Measurements from ENCODE around the gene MTX1. TPM values are rescaled to one million over a fixed set of nuclear protein-coding genes. Genes with fewer than 3 reads are reported as not detected.

Gene MTX1
- polyA plus RNA-seq, 2 of the 4 experiments (the other 2 are of a cell fraction) = 53.4 to 67.1 TPM

DNA sequence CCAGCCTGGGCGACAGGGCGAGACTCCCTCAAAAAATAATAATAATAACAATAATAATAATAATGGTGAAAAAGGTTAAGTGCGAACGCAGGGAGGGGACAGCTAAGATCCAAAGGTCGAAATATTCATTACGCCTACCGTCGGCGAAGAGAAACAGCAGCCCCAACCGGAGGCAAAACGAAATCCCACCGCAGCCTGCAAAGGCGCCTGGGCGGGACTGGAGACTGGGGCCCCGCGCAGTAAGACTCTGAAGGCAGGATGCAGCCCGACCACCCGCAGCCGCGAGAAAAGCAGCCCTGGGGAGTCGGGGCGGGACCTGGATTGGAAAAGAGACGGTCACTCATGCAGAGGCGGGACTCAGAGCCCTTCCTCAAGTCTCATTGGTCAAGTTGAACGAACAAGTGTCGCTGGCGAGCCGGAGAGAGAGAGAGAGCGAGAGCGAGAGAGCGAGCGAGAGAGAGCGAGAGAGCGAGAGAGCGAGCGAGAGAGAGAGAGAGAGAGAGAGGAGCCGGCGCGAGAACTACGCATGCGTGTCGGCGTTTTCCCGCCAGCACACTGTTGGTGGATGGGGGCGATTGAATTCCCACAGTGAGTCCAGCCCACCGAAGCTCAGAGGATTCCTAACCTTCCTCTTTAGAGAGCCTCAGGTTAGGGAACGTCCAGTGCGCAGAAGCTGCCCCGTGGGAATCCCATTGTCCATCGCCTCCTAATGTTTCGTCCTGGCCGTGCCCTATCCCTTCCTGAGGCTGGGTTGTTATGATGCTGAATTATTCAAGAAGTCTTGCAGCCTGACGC is 36.1 kb downstream of the MTX1 start (continued):
- TF ChIP-seq ZNF302 (CRISPR knock-in tag; IDR thresholded peaks at IDR 0.05) (no peak; the same call in 1 of the 2 replicates), TP53 (CRISPR knock-in tag; IDR thresholded peaks at IDR 0.05) (peak; percentile 53; the same call in 1 of the 2 replicates), MYC (IDR thresholded peaks at IDR 0.05; ENCODE audit: borderline replicate concordance, low read length) (peak; percentile 83), RAD21 (conservative IDR thresholded peaks at IDR 0.05 in 1 of 2, IDR thresholded peaks at IDR 0.05 in 1 of 2) (0 out of 5 replicates have a peak, but pooled peaks of 1 of the 2 experiments have one; percentile 16), CBX2 (IDR thresholded peaks at IDR 0.05; ENCODE audit: borderline replicate concordance, low read depth) (no peak), MAFK (IDR thresholded peaks at IDR 0.05; ENCODE audit: partially characterized antibody) (no peak), CBX8 (IDR thresholded peaks at IDR 0.05) (no peak), SMC3 (IDR thresholded peaks at IDR 0.05) (0 out of 3 replicates have a peak, but pooled peaks have one; percentile 10), NPAS2 (CRISPR knock-in tag; IDR thresholded peaks at IDR 0.05; ENCODE audit: borderline replicate concordance) (no peak), SREBF2 (IDR thresholded peaks at IDR 0.05) (no peak), CHD2 (IDR thresholded peaks at IDR 0.05; ENCODE audit: low read length, partially characterized antibody) (peak; percentile 73), HOXA7 (CRISPR knock-in tag; IDR thresholded peaks at IDR 0.05) (no peak), CHD4 (IDR thresholded peaks at IDR 0.05; ENCODE audit: borderline replicate concordance) (no peak), POLR2AphosphoS2 (conservative IDR thresholded peaks at IDR 0.05; ENCODE audit: low read length) (no peak), RARB (CRISPR knock-in tag; IDR thresholded peaks at IDR 0.05) (0 out of 2 replicates have a peak, but pooled peaks have one; percentile 53), ZC3H11A (IDR thresholded peaks at IDR 0.05) (no peak), MAZ (IDR thresholded peaks at IDR 0.05; ENCODE audit: borderline replicate concordance, low read depth, low read length) (peak; percentile 92), RNF2 (IDR thresholded peaks at IDR 0.05; ENCODE audit: borderline replicate concordance, low read depth) (no peak), RCOR1 (IDR thresholded peaks at IDR 0.05; ENCODE audit: low read depth, low read length) (no peak; the same call in 1 of the 2 replicates), POLR2A (IDR thresholded peaks at IDR 0.05; ENCODE audit: low read length) (peak; percentile 79), PHF8 (IDR thresholded peaks at IDR 0.05; ENCODE audit: borderline replicate concordance, low read depth) (0 out of 2 replicates have a peak, but pooled peaks have one; percentile 66), JUN (IDR thresholded peaks at IDR 0.05) (peak; percentile 76 to 86; a peak in 4 of 5 replicates), KDM5A (IDR thresholded peaks at IDR 0.05) (no peak), EP300 (IDR thresholded peaks at IDR 0.05) (no peak), RFX5 (IDR thresholded peaks at IDR 0.05) (peak; percentile 82), ZSCAN20 (CRISPR knock-in tag; IDR thresholded peaks at IDR 0.05) (no peak), TFCP2L1 (CRISPR knock-in tag; IDR thresholded peaks at IDR 0.05) (no peak), HDAC2 (IDR thresholded peaks at IDR 0.05) (no peak), KDM1A (IDR thresholded peaks at IDR 0.05; ENCODE audit: low read depth) (no peak), FOSB (CRISPR knock-in tag; IDR thresholded peaks at IDR 0.05) (no peak), ESRRA (IDR thresholded peaks at IDR 0.05; ENCODE audit: borderline replicate concordance, low read length) (0 out of 2 replicates have a peak, but pooled peaks have one; percentile 34), GATA3 (IDR thresholded peaks at IDR 0.05; ENCODE audit: borderline replicate concordance) (peak; percentile 38; the same call in 1 of the 2 replicates), FOXS1 (CRISPR knock-in tag; IDR thresholded peaks at IDR 0.05) (0 out of 2 replicates have a peak, but pooled peaks have one; percentile 40)
- TF ChIP-seq, protein P1, sequence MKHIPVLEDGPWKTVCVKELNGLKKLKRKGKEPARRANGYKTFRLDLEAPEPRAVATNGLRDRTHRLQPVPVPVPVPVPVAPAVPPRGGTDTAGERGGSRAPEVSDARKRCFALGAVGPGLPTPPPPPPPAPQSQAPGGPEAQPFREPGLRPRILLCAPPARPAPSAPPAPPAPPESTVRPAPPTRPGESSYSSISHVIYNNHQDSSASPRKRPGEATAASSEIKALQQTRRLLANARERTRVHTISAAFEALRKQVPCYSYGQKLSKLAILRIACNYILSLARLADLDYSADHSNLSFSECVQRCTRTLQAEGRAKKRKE (CRISPR knock-in tag; IDR thresholded peaks at IDR 0.05; ENCODE audit: low read depth) = peak; percentile 81; the same call in 1 of the 2 replicates
- TF ChIP-seq, protein P2, sequence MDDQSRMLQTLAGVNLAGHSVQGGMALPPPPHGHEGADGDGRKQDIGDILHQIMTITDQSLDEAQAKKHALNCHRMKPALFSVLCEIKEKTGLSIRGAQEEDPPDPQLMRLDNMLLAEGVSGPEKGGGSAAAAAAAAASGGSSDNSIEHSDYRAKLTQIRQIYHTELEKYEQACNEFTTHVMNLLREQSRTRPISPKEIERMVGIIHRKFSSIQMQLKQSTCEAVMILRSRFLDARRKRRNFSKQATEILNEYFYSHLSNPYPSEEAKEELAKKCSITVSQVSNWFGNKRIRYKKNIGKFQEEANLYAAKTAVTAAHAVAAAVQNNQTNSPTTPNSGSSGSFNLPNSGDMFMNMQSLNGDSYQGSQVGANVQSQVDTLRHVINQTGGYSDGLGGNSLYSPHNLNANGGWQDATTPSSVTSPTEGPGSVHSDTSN (IDR thresholded peaks at IDR 0.05) = peak; percentile 84; the same call in 1 of the 2 replicates
- TF ChIP-seq, protein P3, sequence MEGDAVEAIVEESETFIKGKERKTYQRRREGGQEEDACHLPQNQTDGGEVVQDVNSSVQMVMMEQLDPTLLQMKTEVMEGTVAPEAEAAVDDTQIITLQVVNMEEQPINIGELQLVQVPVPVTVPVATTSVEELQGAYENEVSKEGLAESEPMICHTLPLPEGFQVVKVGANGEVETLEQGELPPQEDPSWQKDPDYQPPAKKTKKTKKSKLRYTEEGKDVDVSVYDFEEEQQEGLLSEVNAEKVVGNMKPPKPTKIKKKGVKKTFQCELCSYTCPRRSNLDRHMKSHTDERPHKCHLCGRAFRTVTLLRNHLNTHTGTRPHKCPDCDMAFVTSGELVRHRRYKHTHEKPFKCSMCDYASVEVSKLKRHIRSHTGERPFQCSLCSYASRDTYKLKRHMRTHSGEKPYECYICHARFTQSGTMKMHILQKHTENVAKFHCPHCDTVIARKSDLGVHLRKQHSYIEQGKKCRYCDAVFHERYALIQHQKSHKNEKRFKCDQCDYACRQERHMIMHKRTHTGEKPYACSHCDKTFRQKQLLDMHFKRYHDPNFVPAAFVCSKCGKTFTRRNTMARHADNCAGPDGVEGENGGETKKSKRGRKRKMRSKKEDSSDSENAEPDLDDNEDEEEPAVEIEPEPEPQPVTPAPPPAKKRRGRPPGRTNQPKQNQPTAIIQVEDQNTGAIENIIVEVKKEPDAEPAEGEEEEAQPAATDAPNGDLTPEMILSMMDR (IDR thresholded peaks at IDR 0.05) = no peak
- TF ChIP-seq, protein P4, sequence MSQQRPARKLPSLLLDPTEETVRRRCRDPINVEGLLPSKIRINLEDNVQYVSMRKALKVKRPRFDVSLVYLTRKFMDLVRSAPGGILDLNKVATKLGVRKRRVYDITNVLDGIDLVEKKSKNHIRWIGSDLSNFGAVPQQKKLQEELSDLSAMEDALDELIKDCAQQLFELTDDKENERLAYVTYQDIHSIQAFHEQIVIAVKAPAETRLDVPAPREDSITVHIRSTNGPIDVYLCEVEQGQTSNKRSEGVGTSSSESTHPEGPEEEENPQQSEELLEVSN (IDR thresholded peaks at IDR 0.05; ENCODE audit: borderline replicate concordance, low read depth) = peak; percentile 99
- TF ChIP-seq, protein P5, sequence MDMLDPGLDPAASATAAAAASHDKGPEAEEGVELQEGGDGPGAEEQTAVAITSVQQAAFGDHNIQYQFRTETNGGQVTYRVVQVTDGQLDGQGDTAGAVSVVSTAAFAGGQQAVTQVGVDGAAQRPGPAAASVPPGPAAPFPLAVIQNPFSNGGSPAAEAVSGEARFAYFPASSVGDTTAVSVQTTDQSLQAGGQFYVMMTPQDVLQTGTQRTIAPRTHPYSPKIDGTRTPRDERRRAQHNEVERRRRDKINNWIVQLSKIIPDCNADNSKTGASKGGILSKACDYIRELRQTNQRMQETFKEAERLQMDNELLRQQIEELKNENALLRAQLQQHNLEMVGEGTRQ (IDR thresholded peaks at IDR 0.05) = peak; percentile 32; the same call in 1 of the 2 replicates
